ENCODE measurements around the gene C4B. TPM values are rescaled to one million over a fixed set of nuclear protein-coding genes. Genes with fewer than 3 reads are reported as not detected.
A peak's percentile ranks its signal among the peaks of the same experiment; 100 is the strongest.
"Not testable (repeated sequence)": the region's sequence is repeated elsewhere in the genome, so short reads cannot be mapped to it uniquely, and the experiment has no call there.

C4B gene
- total RNA-seq, 1 experiment from 2014 or later: 7.7 TPM

DNA sequence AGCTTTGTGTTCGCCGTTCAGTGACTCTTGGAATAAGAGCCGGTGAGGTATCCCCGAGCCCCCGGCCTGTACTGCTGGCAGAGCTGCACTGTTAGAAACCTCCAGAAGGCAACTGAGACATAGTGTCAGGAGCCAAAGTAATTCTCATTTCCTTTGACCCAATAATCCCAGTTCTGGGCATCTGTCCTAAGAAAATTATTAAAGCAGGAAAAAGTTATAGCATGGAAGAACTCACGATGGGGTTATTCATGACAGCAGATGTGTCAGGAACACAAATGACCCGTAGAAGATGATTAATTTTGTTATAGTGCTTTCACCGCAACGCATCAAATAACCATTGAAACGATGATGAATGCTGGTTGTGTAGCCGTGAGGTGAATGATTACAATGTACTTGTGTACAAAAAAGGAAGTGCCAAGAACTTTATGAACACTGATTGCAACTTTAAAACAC lies 43.9 kb downstream of the C4B start:
- ChIA-PET CTCF (interaction anchor here (1.8 kb wide), 1 partner anchor 11 kb away, joined by 6 read pairs; no protein-coding TSS in a partner anchor), POLR2A (no interaction called here)
- intact Hi-C loops (cut with micrococcal nuclease): no loop called here
- no peaks in the 10 kb centered on the region for H3K27me3 Mint-ChIP-seq (ENCODE audit: insufficient read depth, unreplicated experiment)
- no peak overlapping the region for H3K4me3 Mint-ChIP-seq (ENCODE audit: unreplicated experiment)
- H3K27ac Mint-ChIP-seq (ENCODE audit: low read depth, unreplicated experiment): no peak overlapping the region
- no peaks in the 10 kb centered on the region for H3K36me3 Mint-ChIP-seq (ENCODE audit: insufficient read depth, unreplicated experiment)
- H3K9me3 Mint-ChIP-seq (ENCODE audit: unreplicated experiment): no peaks in the 10 kb centered on the region
- no peak for TF ChIP-seq CTCF (IDR thresholded peaks at IDR 0.05; ENCODE audit: unreplicated experiment)
- no TSS peak for BruUV-seq (replicated peaks)
- DNase-seq (ENCODE audit: unreplicated experiment): no peak
- no peaks in the 10 kb centered on the region for H3K4me1 Mint-ChIP-seq (ENCODE audit: insufficient read depth, unreplicated experiment)

DNA sequence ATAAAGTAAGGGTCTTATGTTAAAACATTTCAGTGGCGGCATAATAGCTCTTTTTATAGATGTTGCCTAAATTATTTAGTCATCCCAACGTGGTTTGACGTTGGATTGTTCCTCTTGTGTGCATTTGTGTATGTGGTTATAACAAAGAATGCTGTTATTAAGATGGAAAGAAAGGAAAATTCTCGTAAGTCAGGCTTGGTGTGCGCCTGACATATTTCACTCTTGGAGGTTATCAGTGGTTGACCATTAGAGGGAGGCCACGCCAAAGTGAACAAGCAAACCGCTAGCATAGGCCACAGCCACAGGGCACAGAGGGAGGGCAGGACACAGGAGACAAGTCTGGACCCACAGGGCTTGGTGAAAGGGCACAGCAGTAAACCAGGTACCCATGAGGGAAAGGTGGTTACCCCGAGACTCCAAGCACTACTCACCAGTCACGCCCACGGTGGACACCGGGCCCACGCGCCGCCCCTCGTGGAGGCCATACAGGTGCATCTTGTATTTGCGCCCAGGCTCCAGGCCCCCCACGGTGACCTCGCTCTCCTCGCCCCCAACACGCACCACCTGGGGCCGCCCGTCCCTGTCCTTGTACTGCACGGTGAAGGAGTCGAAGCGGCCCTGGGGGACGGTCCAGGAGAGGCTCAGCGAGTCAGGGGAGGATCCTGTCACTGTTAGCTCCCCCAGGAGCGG lies 46.5 kb downstream of the C4B start:
- TF ChIP-seq CTCF (IDR thresholded peaks at IDR 0.05; ENCODE audit: unreplicated experiment): peak; percentile 11
- Mint-ChIP-seq H3K27me3 (ENCODE audit: insufficient read depth, unreplicated experiment) (no peaks in the 10 kb centered on the region), H3K4me3 (ENCODE audit: unreplicated experiment) (no peak overlapping the region), H3K36me3 (ENCODE audit: insufficient read depth, unreplicated experiment) (no peaks in the 10 kb centered on the region), H3K4me1 (ENCODE audit: insufficient read depth, unreplicated experiment) (no peaks in the 10 kb centered on the region), H3K9me3 (ENCODE audit: unreplicated experiment) (no peaks in the 10 kb centered on the region), H3K27ac (ENCODE audit: low read depth, unreplicated experiment) (no peak overlapping the region)
- ChIA-PET POLR2A (interaction anchor here (0.6 kb wide), 1 partner anchor 85 kb away, joined by 3 read pairs; no protein-coding TSS in a partner anchor), CTCF (interaction anchor here (0.6 to 1.9 kb wide), 2 partner anchors 13 to 98 kb away, joined by 3 to 6 read pairs; no protein-coding TSS in a partner anchor)
- intact Hi-C loops (cut with micrococcal nuclease): no loop called here
- BruUV-seq (replicated peaks): no TSS peak
- DNase-seq (ENCODE audit: unreplicated experiment): no peak

DNA sequence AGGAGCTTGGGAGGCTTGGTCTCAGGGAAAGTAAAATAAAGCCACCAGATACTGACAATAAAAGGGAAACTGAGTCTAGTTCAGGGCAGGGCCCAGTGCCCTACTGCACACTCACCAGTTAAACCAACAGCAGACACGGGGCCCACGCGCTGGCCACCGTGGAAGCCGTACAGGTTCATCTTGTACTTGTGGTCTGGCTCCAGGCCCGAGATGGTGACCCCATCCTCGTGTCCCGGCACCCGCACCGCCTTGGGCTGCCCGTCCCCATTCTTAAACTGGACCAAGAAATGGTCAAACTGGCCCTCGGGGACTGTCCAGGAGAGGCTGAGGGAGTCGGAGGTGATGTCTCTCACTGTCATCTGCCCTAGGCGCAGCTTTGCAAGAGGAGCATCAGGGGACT lies 50.1 kb downstream of the C4B start:
- H3K36me3 Mint-ChIP-seq (ENCODE audit: insufficient read depth, unreplicated experiment): no peaks in the 10 kb centered on the region
- no TSS peak for BruUV-seq (replicated peaks)
- POLR2A ChIA-PET: no interaction called here
- CTCF ChIA-PET: interaction anchor here (0.6 to 1.6 kb wide), 2 partner anchors 15 to 30 kb away, joined by 3 to 4 read pairs; no protein-coding TSS in a partner anchor
- no peaks in the 10 kb centered on the region for H3K9me3 Mint-ChIP-seq (ENCODE audit: unreplicated experiment)
- no peak for DNase-seq (ENCODE audit: unreplicated experiment)
- intact Hi-C loops (cut with micrococcal nuclease): no loop called here
- no peak for TF ChIP-seq CTCF (IDR thresholded peaks at IDR 0.05; ENCODE audit: unreplicated experiment)
- no peaks in the 10 kb centered on the region for H3K27me3 Mint-ChIP-seq (ENCODE audit: insufficient read depth, unreplicated experiment)
- H3K4me3 Mint-ChIP-seq (ENCODE audit: unreplicated experiment): no peak overlapping the region
- H3K4me1 Mint-ChIP-seq (ENCODE audit: insufficient read depth, unreplicated experiment): no peaks in the 10 kb centered on the region
- H3K27ac Mint-ChIP-seq (ENCODE audit: low read depth, unreplicated experiment): no peak overlapping the region

DNA sequence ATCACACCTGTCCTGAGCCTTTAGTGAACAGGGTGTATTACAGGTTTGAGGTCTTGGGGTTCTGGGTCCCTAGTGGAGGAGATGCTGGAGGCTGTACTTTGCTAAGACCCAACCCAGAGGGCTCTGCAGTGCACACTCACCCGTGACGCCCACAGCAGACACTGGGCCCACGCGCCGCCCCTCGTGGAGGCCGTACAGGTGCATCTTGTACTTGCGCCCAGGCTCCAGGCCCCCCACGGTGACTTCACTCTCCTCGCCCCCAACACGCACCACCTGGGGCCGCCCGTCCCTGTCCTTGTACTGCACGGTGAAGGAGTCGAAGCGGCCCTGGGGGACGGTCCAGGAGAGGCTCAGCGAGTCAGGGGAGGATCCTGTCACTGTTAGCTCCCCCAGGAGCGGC lies 52.9 kb downstream of the C4B start:
- H3K36me3 Mint-ChIP-seq (ENCODE audit: insufficient read depth, unreplicated experiment); H3K27ac Mint-ChIP-seq (ENCODE audit: low read depth, unreplicated experiment); H3K27me3 Mint-ChIP-seq (ENCODE audit: insufficient read depth, unreplicated experiment); H3K4me3 Mint-ChIP-seq (ENCODE audit: unreplicated experiment); DNase-seq (ENCODE audit: unreplicated experiment); POLR2A ChIA-PET; CTCF ChIA-PET; BruUV-seq (replicated peaks); H3K9me3 Mint-ChIP-seq (ENCODE audit: unreplicated experiment); H3K4me1 Mint-ChIP-seq (ENCODE audit: insufficient read depth, unreplicated experiment); intact Hi-C loops (cut with micrococcal nuclease): not testable (repeated sequence)

GRCh38 chr6:32068315-32068714 lies 53.7 kb downstream of the C4B start:
- not testable (repeated sequence) for BruUV-seq (replicated peaks)

More at GRCh38 chr6:32068315-32068714, 53.7 kb downstream of the C4B start:
- H3K9me3 Mint-ChIP-seq (ENCODE audit: unreplicated experiment); H3K36me3 Mint-ChIP-seq (ENCODE audit: insufficient read depth, unreplicated experiment); H3K4me3 Mint-ChIP-seq (ENCODE audit: unreplicated experiment); H3K4me1 Mint-ChIP-seq (ENCODE audit: insufficient read depth, unreplicated experiment); CTCF ChIA-PET; intact Hi-C loops (cut with micrococcal nuclease); H3K27ac Mint-ChIP-seq (ENCODE audit: low read depth, unreplicated experiment); POLR2A ChIA-PET; DNase-seq (ENCODE audit: unreplicated experiment); H3K27me3 Mint-ChIP-seq (ENCODE audit: insufficient read depth, unreplicated experiment): not testable (repeated sequence)
